Activated CD4-positive, alpha-beta T cell treated with anti-CD3 and anti-CD28 coated beads for 24 hours (primary cell): ENCODE results near the gene SP2.
A peak's percentile ranks its signal among the peaks of the same experiment; 100 is the strongest.

Source experiments
- DNase-seq, 2 donors: peaks; one replicate each; pipeline ENCODE4 v3.0.0-alpha.2; 2020; ENCODE audit warnings: low read depth in 2 of 2

The SP2 gene

DNA sequence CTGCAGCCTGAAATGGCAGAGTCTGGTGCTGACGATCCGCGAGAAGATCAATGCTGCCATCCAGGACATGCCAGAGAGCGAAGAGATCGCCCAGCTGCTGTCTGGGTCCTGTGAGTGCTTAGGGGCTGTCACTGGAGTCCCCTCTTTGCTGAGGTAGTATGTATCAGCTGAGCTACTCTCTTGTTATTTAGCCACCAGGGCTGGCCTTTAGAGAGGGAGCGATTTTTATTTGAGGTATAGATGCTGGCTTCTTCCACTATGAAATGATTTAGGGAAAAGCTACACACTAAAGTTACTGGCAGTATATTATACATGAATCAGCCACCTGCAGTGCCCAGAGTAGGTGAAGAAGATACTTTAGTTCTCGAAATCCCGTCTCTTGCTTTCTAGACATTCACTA, 77.5 kb downstream of the SP2 start:
- no peak for DNase-seq

GRCh38 chr17:47975189-47975822, 79.3 kb downstream of the SP2 start:
- no peak for DNase-seq

- DNase-seq = no peak
Measured at GRCh38 chr17:47975823-47976205, 79.8 kb downstream of the SP2 start.

GRCh38 chr17:47978324-47978723, 82.3 kb downstream of the SP2 start:
- peak; percentile 18 to 20 for DNase-seq
